Sigmoid colon (tissue), 7 donors: ENCODE measurements around the gene PALM. TPM values are rescaled to one million over a fixed set of nuclear protein-coding genes. Genes with fewer than 3 reads are reported as not detected.
A peak's percentile ranks its signal among the peaks of the same experiment; 100 is the strongest.

Experiments
- DNase-seq: peaks from one replicate; pipeline ENCODE4 v3.0.0-alpha.2; 2019
- H3K27ac ChIP-seq, 4 donors: fragments of 200-600 bp; sonication (generic); one replicate each; pipeline ENCODE4 v1.5.1; 2016 to 2019; ENCODE audit warnings: mild to moderate bottlenecking in 1 of 4
- H3K27me3 ChIP-seq, 3 donors: fragments of 200-600 bp; sonication (generic); one replicate each; pipeline ENCODE4 v1.5.1; 2019; ENCODE audit warnings: mild to moderate bottlenecking in 1 of 3
- H3K36me3 ChIP-seq, 4 donors: fragments of 200-600 bp; sonication (generic); one replicate each; pipeline ENCODE4 v1.5.1; 2016 to 2019
- H3K4me1 ChIP-seq, 4 donors: fragments of 200-600 bp; sonication (generic); one replicate each; pipeline ENCODE4 v1.5.1; 2017 to 2019
- H3K4me3 ChIP-seq, 4 donors: fragments of 200-600 bp; sonication (generic); one replicate each; pipeline ENCODE4 v1.5.1; 2017 to 2019; ENCODE audit warnings: mild to moderate bottlenecking in 2 of 4, moderate library complexity in 1 of 4
- H3K9me3 ChIP-seq, 4 donors: fragments of 200-600 bp in 3 of 4; sonication (generic) in 3 of 4; one replicate each; pipeline versions ENCODE4 v1.5.1 to v1.6.1; 2013 to 2019
- EP300 ChIP-seq, 4 donors: sonication (generic); formaldehyde crosslinking; IDR thresholded peaks; one replicate each; pipeline ENCODE4 v1.6.1; 2017; ENCODE audit warnings: antibody characterized with exemption in 4 of 4
- POLR2A ChIP-seq, 2 donors: fragments of 450-650 bp; IDR thresholded peaks; one replicate each; pipeline ENCODE4 v1.6.1; 2016; ENCODE audit warnings: antibody characterized with exemption in 2 of 2, mild to moderate bottlenecking in 2 of 2, moderate library complexity in 2 of 2
- POLR2AphosphoS5 ChIP-seq, 4 donors: sonication (generic); formaldehyde crosslinking; IDR thresholded peaks; one replicate each; pipeline ENCODE4 v1.6.1; 2017; ENCODE audit warnings: antibody characterized with exemption in 4 of 4
- WGBS, 2 donors: extraction: QIAGEN DNeasy Blood & Tissue Kit; methylation state at CpG; one replicate each; pipeline ENCODE4 v1.1.7; 2013; 5-methylcytosine and 5-hydroxymethylcytosine counted together
- intact Hi-C: fragments of 100-400 bp; cut with DNase I; formaldehyde crosslinking; loops from one replicate; pipeline ENCODE4 v1.15.1; 2023
- polyA plus RNA-seq, 3 donors: library from polyadenylated mRNA; stranded (reverse); fragments of 200-250 nt; gene quantifications; one replicate each; pipeline ENCODE4 v1.2.3, GENCODE V29; 2013
- total RNA-seq, 4 donors: library from RNA; depleted of rRNA; stranded (reverse); fragments of >200 nt; gene quantifications; one replicate each; pipeline ENCODE4 v1.1.0, GENCODE V29; 2016
- TF ChIP-seq, protein P1 (sequence below), 4 experiments: fragments of 450-650 bp in 3 of 4; fragments of 200-600 bp in 1 of 4; IDR thresholded peaks; one replicate each; pipeline ENCODE4 v1.5.1; 2016 to 2019; ENCODE audit warnings: antibody characterized with exemption in 4 of 4, mild to moderate bottlenecking in 3 of 4, moderate library complexity in 2 of 4
- donor health status: healthy with polysubstance abuse.
- donor health status: Bipolar disorder and iron deficiency.
- donor health status: healthy.

Gene PALM
- total and polyA plus RNA-seq, 7 donors: 3.0 to 91.4 (median 30.4) TPM

DNA sequence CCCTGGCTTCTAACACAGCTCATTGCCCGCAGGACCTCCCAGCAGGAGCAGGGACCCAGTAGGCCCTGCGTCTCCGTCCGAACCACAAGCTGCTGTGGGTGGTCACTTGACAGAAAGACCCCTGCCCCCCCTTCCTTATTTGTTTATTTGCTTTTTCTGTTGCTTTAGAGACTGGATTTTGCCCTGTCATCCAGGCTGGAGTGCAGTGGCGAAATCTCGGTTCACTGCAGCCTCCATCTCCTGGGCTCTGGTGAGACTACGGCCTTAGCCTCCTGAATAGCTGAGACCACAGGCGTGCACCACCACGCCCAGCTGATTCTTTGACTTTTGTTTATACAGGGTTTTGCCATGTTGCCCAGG lies 80.9 kb downstream of the PALM start:
- DNase-seq: no peak
- H3K27ac ChIP-seq: peak overlapping the region; percentile 35 to 55 (median 42)
- H3K4me1 ChIP-seq: peaks cover 0 to 11% (median 0%) of the 10 kb centered on the region in 4 donors
- H3K36me3 ChIP-seq: no peaks in the 10 kb centered on the region
- WGBS, 2 donors: 68 to 77% methylated on average over 9 of the region's 9 CpGs
- H3K27me3 ChIP-seq: no peaks in the 10 kb centered on the region
- H3K4me3 ChIP-seq: no peak overlapping the region
- H3K9me3 ChIP-seq: no peaks in the 10 kb centered on the region
- TF ChIP-seq POLR2AphosphoS5 (IDR thresholded peaks at IDR 0.05) (no peak), EP300 (IDR thresholded peaks at IDR 0.05) (no peak), POLR2A (IDR thresholded peaks at IDR 0.05) (no peak)
- TF ChIP-seq, protein P1, sequence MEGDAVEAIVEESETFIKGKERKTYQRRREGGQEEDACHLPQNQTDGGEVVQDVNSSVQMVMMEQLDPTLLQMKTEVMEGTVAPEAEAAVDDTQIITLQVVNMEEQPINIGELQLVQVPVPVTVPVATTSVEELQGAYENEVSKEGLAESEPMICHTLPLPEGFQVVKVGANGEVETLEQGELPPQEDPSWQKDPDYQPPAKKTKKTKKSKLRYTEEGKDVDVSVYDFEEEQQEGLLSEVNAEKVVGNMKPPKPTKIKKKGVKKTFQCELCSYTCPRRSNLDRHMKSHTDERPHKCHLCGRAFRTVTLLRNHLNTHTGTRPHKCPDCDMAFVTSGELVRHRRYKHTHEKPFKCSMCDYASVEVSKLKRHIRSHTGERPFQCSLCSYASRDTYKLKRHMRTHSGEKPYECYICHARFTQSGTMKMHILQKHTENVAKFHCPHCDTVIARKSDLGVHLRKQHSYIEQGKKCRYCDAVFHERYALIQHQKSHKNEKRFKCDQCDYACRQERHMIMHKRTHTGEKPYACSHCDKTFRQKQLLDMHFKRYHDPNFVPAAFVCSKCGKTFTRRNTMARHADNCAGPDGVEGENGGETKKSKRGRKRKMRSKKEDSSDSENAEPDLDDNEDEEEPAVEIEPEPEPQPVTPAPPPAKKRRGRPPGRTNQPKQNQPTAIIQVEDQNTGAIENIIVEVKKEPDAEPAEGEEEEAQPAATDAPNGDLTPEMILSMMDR (IDR thresholded peaks at IDR 0.05): no peak
- intact Hi-C loops: no loop called here

DNA sequence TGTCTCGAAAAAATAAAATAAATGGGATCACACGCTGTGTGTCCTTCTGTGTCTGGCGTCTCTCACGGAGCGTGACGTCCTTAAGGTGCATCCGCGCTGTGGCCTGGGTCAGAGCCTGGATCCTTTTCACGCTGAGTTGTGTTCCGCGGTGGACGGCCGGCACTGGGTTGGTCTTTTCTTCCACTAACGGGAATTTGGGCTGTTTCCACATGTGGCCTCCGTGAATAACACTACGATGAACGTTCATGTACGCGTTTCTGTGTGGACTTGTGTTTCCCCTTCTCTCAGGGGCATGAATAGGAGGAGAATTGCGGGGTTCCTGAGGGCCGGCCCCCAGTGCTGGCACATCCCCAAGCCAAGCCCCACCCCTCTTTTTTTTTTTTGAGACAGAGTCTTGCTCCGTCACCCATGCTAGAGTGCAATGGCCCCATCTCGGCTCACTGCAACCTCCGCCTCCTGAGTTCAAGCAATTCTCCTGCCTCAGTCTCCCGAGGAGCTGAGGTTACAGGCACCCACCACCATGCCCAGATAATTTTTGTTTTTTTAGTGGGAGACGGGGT lies 82.4 kb downstream of the PALM start:
- no peaks in the 10 kb centered on the region for H3K27me3 ChIP-seq
- H3K27ac ChIP-seq: no peak overlapping the region
- H3K9me3 ChIP-seq: no peaks in the 10 kb centered on the region
- intact Hi-C loops: no loop called here
- H3K4me3 ChIP-seq: no peak overlapping the region
- no peaks in the 10 kb centered on the region for H3K36me3 ChIP-seq
- TF ChIP-seq POLR2AphosphoS5 (IDR thresholded peaks at IDR 0.05): no peak
- TF ChIP-seq EP300 (IDR thresholded peaks at IDR 0.05): no peak
- TF ChIP-seq POLR2A (IDR thresholded peaks at IDR 0.05): no peak
- TF ChIP-seq, protein P1 (IDR thresholded peaks at IDR 0.05): no peak
- no peak for DNase-seq
- H3K4me1 ChIP-seq: peaks cover 0 to 19% (median 4%) of the 10 kb centered on the region in 4 donors
- WGBS, 2 donors: 89 to 91% methylated on average over 26 of the region's 26 CpGs

DNA sequence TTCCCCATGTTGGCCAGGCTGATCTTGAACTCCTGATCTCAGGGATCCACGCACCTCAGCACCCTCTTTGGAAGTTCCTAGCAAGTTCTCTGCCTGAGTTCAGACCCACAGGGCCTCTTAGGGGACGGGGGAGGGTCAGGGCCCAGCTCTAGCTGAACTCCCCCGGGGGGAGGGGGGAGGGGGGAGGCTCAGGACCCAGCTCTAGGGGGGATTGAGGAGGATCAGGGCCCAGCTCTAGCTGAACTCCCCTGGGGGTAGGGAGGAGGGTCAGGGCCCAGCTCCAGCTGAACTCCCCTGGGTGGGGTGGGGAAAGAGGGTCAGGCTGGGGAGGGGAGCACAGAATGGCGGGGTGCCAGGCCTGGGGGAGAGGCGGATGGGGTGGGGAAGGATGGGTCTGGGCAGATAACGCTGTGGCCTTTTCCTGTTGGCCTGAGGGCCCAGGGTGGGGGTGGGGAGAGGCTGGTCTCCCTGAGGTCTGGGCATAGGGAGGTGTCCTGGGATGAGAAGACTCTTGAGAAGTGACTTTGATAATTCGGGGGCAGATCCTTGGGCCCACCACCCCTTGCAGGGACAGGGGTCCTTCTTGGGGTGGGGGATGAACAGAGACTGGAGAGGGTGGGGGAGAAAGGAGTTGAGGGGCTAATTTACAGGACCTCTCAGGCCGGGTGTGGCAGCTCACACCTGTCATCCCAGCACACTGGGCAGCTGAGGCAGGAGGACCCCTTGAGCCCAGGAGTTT lies 83.0 kb downstream of the PALM start:
- DNase-seq: no peak
- no peaks in the 10 kb centered on the region for H3K36me3 ChIP-seq
- no peak for TF ChIP-seq POLR2AphosphoS5 (IDR thresholded peaks at IDR 0.05)
- TF ChIP-seq EP300 (IDR thresholded peaks at IDR 0.05): no peak
- TF ChIP-seq POLR2A (IDR thresholded peaks at IDR 0.05): no peak
- TF ChIP-seq, protein P1 (IDR thresholded peaks at IDR 0.05): no peak
- H3K4me1 ChIP-seq: peaks cover 0 to 24% (median 10%) of the 10 kb centered on the region in 4 donors
- peak overlapping the region in 1 of 4 donors; percentile 46 for H3K27ac ChIP-seq
- H3K4me3 ChIP-seq: no peak overlapping the region
- H3K27me3 ChIP-seq: no peaks in the 10 kb centered on the region
- intact Hi-C loops: no loop called here
- WGBS, 2 donors: 73 to 75% methylated on average over 8 of the region's 8 CpGs
- no peaks in the 10 kb centered on the region for H3K9me3 ChIP-seq

DNA sequence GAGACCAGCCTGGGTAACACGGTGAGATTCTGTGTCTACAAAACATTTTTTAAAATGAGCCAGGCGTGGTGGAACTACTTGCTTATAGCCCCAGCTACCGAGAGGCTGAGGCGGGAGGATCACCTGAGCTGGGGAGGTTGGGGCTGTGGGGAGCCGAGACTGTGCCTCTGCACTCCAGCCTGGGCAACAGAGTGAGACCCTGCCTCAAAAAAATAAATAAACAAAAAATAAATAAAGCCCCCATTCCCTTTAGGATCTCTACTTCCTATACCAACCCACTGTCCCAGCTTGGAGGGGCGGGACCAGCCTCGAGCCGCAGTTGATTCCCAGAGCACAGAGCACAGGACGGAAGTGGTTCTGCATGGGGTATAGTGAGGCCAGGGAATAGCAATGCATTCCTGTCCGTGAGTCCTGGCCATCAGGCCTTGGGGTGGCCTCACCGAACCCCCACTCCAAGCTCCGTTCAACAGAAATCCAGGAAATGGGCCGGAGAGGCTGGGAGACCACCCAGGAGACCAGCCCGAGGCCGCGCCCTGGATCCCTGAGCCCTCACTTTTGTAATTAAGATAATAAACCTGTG lies 83.7 kb downstream of the PALM start:
- 75 to 84% methylated on average over 16 of the region's 16 CpGs for WGBS, 2 donors
- no peak for TF ChIP-seq EP300 (IDR thresholded peaks at IDR 0.05)
- TF ChIP-seq POLR2AphosphoS5 (IDR thresholded peaks at IDR 0.05): no peak
- TF ChIP-seq, protein P1 (IDR thresholded peaks at IDR 0.05): no peak
- no peak for TF ChIP-seq POLR2A (IDR thresholded peaks at IDR 0.05)
- no peaks in the 10 kb centered on the region for H3K9me3 ChIP-seq
- intact Hi-C loops: no loop called here
- H3K4me3 ChIP-seq: no peak overlapping the region
- peak overlapping the region in 1 of 4 donors; percentile 46 for H3K27ac ChIP-seq
- DNase-seq: no peak
- H3K4me1 ChIP-seq: peaks cover 0 to 24% (median 10%) of the 10 kb centered on the region in 4 donors
- no peaks in the 10 kb centered on the region for H3K27me3 ChIP-seq
- H3K36me3 ChIP-seq: no peaks in the 10 kb centered on the region
